GM10847 (cell line): ENCODE measurements around the gene AGER.

Source experiments
- POLR2A ChIP-seq: IDR thresholded peaks from 2 replicates; pipeline ENCODE4 v1.6.1; 2011; ENCODE audit not compliant: insufficient read length; ENCODE audit errors: extremely low read depth

The AGER gene

GRCh38 chr6:32184084-32184640 is at the start of gene AGER:
Gene AGER, minus strand, starts transcription at chr6:32184253. Its CDS starts 31 bp downstream, at chr6:32184222.
- no peak for TF ChIP-seq POLR2A

GRCh38 chr6:32226434-32226833 is 42.4 kb upstream of the AGER start:
- no peak for TF ChIP-seq POLR2A

GRCh38 chr6:32224696-32225095 is 40.6 kb upstream of the AGER start:
- TF ChIP-seq POLR2A = no peak

GRCh38 chr6:32223258-32224235 is 39.5 kb upstream of the AGER start, which contains the start of gene NOTCH4:
Gene NOTCH4, minus strand, starts transcription at chr6:32224067. Its CDS starts 139 bp downstream, at chr6:32223928.
- no peak for TF ChIP-seq POLR2A

DNA sequence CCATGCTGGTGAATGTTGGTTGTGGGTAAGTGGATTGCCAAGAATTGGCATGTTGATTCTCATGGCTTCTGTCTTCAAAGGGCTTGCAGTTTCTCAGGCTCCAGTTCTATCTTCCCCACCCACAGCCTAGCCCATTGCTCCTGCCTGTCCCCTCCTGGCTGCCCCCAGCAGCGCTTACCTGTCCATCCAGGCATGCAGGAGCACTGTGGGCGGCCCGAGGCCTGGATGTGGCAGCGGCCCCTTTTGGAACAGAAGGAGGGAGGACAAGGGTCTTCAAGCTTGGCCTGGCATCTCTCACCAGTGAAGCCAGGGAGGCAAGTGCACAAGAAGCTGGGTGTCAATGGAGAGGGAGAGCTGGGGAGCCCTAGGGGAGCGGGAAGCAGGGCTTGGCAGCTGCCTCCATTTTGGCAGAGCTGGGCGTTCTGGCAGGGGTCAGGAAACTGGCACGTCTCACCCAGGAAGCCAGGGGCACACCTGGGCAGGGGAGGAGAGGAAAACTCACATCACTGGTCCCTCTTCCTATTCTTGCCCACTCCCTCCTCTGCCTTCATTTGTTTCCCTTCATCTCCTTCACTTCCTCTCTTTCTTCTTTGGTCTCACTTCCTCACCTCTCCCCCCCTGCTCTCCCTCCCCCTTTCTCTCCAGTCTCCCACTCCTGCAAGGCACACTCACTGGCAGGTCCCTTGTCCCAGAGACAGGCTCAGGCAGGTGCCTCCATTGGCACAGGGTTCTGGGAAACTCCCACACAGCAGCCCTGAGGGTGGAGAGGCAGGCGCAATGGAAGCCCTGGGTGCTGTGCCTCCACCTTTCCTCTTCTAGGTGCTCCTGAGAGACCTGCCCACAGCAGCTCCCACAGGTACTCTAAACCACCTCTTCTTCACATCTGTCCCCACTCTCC is 38.5 kb upstream of the AGER start:
- TF ChIP-seq POLR2A = no peak

DNA sequence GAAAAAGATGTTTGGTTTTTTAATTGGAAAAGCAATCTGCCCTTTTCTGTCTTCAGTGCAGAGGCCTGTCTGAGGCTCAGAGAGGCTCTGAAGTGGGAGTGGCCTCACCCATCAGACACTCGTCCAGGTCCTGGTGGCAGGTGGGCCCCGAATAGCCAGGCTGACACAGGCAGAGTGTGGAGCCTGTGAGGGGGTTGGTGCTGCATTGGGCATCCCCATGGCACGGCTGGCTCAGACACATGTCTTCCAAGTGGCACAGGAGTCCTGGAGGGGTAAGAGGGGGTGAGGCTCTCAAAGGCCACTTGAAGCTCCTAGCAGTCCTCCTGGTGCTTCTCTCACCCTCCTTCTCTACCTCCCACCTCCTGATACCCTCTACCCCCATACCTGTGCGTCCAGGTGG is 36.0 kb upstream of the AGER start:
- no peak for TF ChIP-seq POLR2A

DNA sequence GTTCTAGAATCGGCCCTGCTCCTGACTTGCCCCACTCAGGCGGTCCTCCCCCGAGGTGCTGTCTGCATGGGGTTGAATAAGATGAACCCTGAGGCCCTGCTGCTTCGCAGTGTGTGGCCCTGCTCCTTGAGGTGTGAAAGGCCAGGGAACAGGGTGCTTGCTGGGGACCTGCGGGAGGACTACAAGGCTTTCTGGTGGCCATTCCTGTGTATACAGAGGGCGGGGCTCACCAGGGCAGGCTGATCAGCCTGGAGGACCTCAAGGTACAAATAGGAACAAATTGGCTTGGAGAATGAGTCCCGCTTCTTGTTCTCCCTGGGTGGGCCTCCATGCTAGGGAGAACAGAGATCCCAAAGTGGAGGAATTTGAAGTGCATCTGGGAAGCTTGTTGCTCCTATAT is 34.1 kb upstream of the AGER start:
- no peak for TF ChIP-seq POLR2A

- no peak for TF ChIP-seq POLR2A
Observed at GRCh38 chr6:32216998-32217397, 32.9 kb upstream of the AGER start.

DNA sequence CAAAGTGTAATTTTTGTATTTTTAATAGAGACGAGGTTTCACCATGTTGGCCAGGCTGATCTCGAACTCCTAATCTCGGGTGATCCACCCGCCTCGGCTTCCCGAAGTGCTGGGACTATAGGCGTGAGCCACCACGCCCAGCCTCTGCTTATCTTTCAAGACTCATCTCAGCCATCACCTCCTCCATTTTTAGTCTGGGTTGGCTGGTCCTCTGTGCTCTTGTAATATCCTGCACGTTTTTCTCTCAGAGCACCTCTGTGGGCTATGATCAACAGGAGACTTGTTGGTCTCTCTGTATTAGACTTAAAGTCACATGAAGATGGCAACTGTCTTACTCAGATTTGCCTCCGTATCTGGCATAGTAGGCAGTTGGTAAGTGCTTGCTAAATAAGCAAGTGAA is 32.2 kb upstream of the AGER start:
- TF ChIP-seq POLR2A = no peak

DNA sequence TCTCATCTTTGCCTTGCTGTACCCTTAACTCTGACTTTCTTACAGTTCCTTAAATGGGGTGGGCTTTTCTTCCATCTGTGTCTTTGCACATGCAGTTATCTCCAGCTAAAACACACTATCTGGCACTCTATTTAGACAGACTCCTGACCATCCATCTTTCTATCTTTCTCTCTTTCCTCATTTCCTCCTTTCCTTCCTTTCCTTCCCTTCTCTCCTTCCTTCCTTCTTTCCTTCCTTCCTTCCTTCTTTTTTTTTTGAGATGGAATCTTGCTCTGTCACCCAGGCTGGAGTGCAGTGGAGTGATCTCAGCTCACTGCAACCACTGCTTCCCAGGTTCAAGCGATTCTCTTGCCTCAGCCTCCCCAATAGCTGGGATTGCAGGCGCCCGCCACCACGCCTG is 31.6 kb upstream of the AGER start:
- TF ChIP-seq POLR2A = no peak

DNA sequence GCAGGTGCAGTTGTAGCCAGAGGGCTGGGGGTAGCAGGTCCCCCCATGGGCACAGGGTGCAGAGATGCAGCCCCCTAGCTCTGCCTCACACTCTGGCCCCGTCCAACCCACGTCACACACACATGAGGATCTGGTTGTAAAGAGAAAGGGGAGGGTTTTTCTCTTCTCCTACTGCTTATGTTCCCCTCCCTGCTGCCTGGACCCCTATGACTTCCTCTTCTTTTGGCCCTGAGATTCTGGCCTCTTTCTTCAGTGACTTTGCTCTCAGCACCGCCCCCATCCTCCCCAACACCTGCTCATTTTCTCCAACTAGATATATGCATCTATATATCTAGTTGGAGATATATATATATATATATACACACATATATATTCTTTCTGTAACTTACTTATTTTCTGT is 30.1 kb upstream of the AGER start:
- TF ChIP-seq POLR2A = no peak

DNA sequence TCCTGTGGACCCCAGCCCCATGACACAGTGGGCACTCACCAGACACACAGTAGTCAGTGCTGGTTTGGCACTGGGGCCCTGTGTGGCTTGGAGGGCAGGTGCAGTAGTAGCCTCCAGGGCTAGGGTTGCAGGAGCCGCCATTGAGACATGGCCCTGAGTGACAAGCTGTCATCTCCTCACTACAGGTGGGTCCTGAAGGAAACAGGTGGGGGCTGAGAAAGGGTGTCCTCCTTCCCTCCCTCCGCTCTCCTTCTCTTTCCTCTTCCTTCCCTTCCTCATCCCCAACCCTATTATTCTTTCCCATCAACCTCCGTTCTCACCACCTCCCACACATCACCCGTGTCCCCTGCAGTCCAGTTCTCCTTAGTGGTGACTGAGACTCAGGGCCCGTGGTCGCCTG is 29.6 kb upstream of the AGER start:
- TF ChIP-seq POLR2A = no peak

GRCh38 chr6:32212076-32212760 is 28.2 kb upstream of the AGER start:
- no peak for TF ChIP-seq POLR2A

DNA sequence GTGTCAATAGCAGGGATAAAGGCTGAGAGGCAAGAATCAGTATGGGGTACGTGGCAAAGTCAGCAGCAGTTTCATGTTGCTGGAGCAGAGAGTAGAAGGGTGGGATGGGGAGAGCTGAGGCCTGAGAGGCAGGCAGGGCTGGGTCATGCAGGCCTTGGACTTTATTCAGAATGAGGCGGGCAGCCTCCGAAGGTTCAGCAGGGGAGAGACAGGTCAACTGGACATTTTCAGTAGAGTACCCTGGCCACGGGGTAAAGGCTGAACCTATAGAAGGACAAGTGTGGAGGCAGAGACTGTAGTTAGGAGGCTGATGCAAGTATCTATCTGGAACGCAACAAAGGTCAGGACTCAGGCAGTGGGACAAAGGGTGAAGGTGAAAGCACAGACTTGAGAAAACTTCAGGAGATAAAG is 26.1 kb upstream of the AGER start:
- TF ChIP-seq POLR2A = no peak

DNA sequence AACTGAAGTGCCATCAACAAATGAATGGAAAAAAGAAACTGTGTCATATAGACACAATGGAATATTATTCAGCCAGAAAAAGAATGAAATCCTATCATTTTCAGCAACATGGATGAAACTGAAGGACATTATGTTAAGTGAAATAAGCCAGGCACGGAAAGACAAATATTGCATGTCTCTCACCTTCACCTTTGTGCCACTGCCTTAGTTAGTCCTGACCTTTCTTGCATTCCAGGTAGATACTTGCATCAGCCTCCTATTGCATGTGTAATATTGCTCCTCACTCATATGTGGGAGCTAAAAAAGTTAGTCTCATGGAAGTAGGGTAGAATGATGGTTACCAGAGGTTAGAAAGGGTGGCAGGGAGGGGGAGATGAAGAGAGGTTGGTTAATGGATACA is 24.9 kb upstream of the AGER start:
- TF ChIP-seq POLR2A = no peak
